GM12891 (cell line): Measurements from ENCODE around the gene CPED1.

Experiments used
- POLR2A ChIP-seq: IDR thresholded peaks from 2 replicates; pipeline ENCODE4 v1.6.1; 2011; ENCODE audit warnings: low read depth, low read length, control low read depth
- SPI1 ChIP-seq: IDR thresholded peaks from 2 replicates; pipeline ENCODE4 v1.6.1; 2011; ENCODE audit warnings: low read depth, low read length, control low read depth

- TF ChIP-seq SPI1 (no peak), POLR2A (no peak)
Measured at GRCh38 chr7:121269798-121270197, 281.3 kb downstream of the CPED1 start.
